ENCODE measurements around the gene ZBTB16.

Gene ZBTB16

GRCh38 chr11:114102993-114103896 lies 43.7 kb downstream of the ZBTB16 start:
- FAIRE-seq (no peak), DNase-seq (ENCODE audit: insufficient read length, low spot score) (no peak)
- TF ChIP-seq, protein P1, sequence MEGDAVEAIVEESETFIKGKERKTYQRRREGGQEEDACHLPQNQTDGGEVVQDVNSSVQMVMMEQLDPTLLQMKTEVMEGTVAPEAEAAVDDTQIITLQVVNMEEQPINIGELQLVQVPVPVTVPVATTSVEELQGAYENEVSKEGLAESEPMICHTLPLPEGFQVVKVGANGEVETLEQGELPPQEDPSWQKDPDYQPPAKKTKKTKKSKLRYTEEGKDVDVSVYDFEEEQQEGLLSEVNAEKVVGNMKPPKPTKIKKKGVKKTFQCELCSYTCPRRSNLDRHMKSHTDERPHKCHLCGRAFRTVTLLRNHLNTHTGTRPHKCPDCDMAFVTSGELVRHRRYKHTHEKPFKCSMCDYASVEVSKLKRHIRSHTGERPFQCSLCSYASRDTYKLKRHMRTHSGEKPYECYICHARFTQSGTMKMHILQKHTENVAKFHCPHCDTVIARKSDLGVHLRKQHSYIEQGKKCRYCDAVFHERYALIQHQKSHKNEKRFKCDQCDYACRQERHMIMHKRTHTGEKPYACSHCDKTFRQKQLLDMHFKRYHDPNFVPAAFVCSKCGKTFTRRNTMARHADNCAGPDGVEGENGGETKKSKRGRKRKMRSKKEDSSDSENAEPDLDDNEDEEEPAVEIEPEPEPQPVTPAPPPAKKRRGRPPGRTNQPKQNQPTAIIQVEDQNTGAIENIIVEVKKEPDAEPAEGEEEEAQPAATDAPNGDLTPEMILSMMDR (IDR thresholded peaks at IDR 0.05; ENCODE audit: insufficient read depth, missing control alignments) = no peak

GRCh38 chr11:114105611-114106010 lies 46.1 kb downstream of the ZBTB16 start:
- TF ChIP-seq, protein P1 (IDR thresholded peaks at IDR 0.05; ENCODE audit: insufficient read depth, missing control alignments) = no peak
- no peak for DNase-seq (ENCODE audit: insufficient read length, low spot score)
- FAIRE-seq = no peak

DNA sequence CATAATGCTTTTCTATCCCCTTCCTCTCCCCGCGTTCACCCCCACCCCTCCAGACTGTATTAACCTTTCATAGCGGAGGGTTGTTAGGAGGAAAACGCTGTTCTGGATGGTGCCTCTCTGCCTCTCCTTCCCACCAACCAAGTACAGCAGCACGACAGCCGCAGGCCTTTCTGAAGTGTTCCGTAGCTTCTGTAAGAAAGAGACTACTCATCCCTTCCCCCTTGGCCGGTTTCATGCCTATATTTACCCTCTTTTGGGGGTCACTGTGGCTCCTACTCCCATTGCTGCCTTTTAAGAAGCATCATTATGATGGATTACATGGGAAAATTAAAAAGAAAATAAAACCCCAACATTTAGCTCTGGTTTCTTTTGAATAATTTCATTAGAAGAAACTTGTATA lies 46.5 kb downstream of the ZBTB16 start:
- no peak for FAIRE-seq
- no peak for DNase-seq (ENCODE audit: insufficient read length, low spot score)
- TF ChIP-seq, protein P1 (IDR thresholded peaks at IDR 0.05; ENCODE audit: insufficient read depth, missing control alignments) = no peak

GRCh38 chr11:114106986-114107385 lies 47.5 kb downstream of the ZBTB16 start:
- no peak for DNase-seq (ENCODE audit: insufficient read length, low spot score)
- FAIRE-seq = no peak
- TF ChIP-seq, protein P1 (IDR thresholded peaks at IDR 0.05; ENCODE audit: insufficient read depth, missing control alignments) = no peak

DNA sequence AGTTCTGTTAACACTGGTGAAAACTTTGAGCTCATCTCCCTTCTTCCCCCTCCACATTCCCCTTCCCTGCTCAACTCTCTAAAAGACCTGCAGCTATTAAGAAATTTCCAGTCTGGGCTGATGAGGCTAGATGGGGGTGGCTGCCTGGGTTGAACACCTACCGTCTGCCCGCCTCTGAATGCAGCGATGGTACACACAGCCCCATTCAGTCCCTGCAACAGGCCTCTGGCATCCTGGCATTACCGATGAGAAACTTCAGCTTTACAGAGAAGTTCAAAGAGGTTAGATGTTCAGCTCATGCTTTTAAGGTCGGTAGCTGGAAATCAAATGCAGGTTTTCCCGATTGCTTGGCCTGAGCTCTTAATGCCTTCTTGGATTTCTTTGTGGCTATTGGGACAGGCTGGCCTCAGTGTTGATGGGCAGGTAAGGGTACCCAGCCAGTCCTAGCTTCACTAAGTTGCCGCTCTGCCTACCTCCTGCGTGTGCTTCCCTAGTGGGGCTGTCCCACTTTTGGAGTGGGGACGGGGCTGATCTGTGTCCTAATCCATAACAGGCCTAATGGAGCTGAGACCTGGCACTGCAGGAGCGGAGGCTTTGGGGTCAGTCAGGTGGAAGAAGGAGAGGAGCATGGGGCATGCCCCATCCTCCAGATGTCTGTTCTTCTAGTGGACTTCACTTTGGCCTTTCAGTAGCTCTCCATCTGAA lies 49.1 kb downstream of the ZBTB16 start:
- DNase-seq (ENCODE audit: insufficient read length, low spot score) (no peak), FAIRE-seq (no peak)
- TF ChIP-seq, protein P1 (IDR thresholded peaks at IDR 0.05; ENCODE audit: insufficient read depth, missing control alignments) = no peak

- TF ChIP-seq, protein P1 (IDR thresholded peaks at IDR 0.05; ENCODE audit: insufficient read depth, missing control alignments) = no peak
- DNase-seq (ENCODE audit: insufficient read length, low spot score) (no peak), FAIRE-seq (no peak)
Observed at GRCh38 chr11:114109206-114110090, 49.9 kb downstream of the ZBTB16 start.

All from D721Med (cell line).